ENCODE results near the gene HECTD4. TPM values are rescaled to one million over a fixed set of nuclear protein-coding genes. Genes with fewer than 3 reads are reported as not detected.
"Not testable (repeated sequence)": the region's sequence is repeated elsewhere in the genome, so short reads cannot be mapped to it uniquely, and the experiment has no call there.

Gene HECTD4
- total RNA-seq, 1 experiment from 2014 or later: 3.7 TPM

GRCh38 chr12:112161711-112162110 lies 220.5 kb downstream of the HECTD4 start:
- no peak for DNase-seq (ENCODE audit: low read depth)

GRCh38 chr12:112160611-112161010 lies 221.6 kb downstream of the HECTD4 start:
- DNase-seq (ENCODE audit: low read depth): no peak

GRCh38 chr12:112159146-112159541 lies 223.1 kb downstream of the HECTD4 start:
- DNase-seq (ENCODE audit: low read depth): no peak

- DNase-seq (ENCODE audit: low read depth): not testable (repeated sequence)
Measured at GRCh38 chr12:112158461-112159145, 223.6 kb downstream of the HECTD4 start.

GRCh38 chr12:112153893-112154219 lies 228.4 kb downstream of the HECTD4 start:
- DNase-seq (ENCODE audit: low read depth): no peak

GRCh38 chr12:112153181-112153892 lies 228.9 kb downstream of the HECTD4 start:
- no peak for DNase-seq (ENCODE audit: low read depth)

GRCh38 chr12:112151766-112152541 lies 230.3 kb downstream of the HECTD4 start:
- DNase-seq (ENCODE audit: low read depth): no peak

- no peak for DNase-seq (ENCODE audit: low read depth)
Measured at GRCh38 chr12:112149596-112149995, 232.6 kb downstream of the HECTD4 start.

GRCh38 chr12:112148031-112148513 lies 234.2 kb downstream of the HECTD4 start:
- peak; percentile 54 for DNase-seq (ENCODE audit: low read depth)

- DNase-seq (ENCODE audit: low read depth): no peak
Measured at GRCh38 chr12:112146123-112146522, 236.1 kb downstream of the HECTD4 start.

GRCh38 chr12:112140728-112141127 lies 241.5 kb downstream of the HECTD4 start:
- DNase-seq (ENCODE audit: low read depth): no peak

- no peak for DNase-seq (ENCODE audit: low read depth)
Measured at GRCh38 chr12:112134731-112135130, 247.5 kb downstream of the HECTD4 start.

GRCh38 chr12:112133418-112133817 lies 248.8 kb downstream of the HECTD4 start:
- DNase-seq (ENCODE audit: low read depth): no peak

GRCh38 chr12:112131686-112132085 lies 250.5 kb downstream of the HECTD4 start:
- DNase-seq (ENCODE audit: low read depth): no peak

GRCh38 chr12:112130441-112130998 lies 251.7 kb downstream of the HECTD4 start:
- no peak for DNase-seq (ENCODE audit: low read depth)

- peak; percentile 24 for DNase-seq (ENCODE audit: low read depth)
Measured at GRCh38 chr12:112126911-112127310, 255.3 kb downstream of the HECTD4 start.

- DNase-seq (ENCODE audit: low read depth): no peak
Measured at GRCh38 chr12:112126000-112126438, 256.2 kb downstream of the HECTD4 start.

- peak; percentile 99 for DNase-seq (ENCODE audit: low read depth)
Measured at GRCh38 chr12:112125250-112125999, 256.8 kb downstream of the HECTD4 start, which contains the start of gene TRAFD1. TSS of gene TRAFD1 (plus strand) at chr12:112125560. CDS start at chr12:112130523, 4,963 bp downstream.

GRCh38 chr12:112124918-112125249 lies 257.3 kb downstream of the HECTD4 start:
- DNase-seq (ENCODE audit: low read depth): no peak

GRCh38 chr12:112122823-112123690 lies 259.2 kb downstream of the HECTD4 start:
- DNase-seq (ENCODE audit: low read depth): peak; percentile 41
